ENCODE results near the gene KCTD17. TPM values are rescaled to one million over a fixed set of nuclear protein-coding genes. Genes with fewer than 3 reads are reported as not detected.

The KCTD17 gene
- polyA plus RNA-seq, 3 donors = 8.4 to 40.0 (median 9.0) TPM

DNA sequence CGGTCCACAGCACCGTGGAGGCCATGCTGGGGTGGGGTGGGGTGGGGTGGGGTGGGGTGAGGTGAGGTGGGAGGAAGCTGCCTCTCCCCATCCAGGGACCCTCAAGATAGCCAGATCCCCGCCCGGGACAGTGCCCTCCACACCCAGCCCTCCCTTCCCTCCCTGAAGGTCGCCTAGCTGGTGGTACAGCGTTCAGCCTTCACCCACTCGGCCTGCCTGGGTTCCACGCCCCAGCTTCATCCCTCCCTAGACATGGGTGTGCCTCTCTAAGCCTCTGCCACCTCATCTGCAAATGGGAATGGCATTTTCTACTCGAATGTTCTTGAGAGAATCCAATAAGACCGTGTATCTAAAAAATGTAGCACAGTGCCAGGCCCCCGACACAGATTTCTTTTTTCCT, 17.8 kb downstream of the KCTD17 start:
- WGBS (ENCODE audit: insufficient coverage) = 43% methylated on average over 4 of the region's 11 CpGs
- Histone ChIP-seq H3K4me2 (replicated peaks; ENCODE audit: extremely low read depth, low read length, poor library complexity, severe bottlenecking) (no peak overlapping the region), H3K4me1 (ENCODE audit: control insufficient read depth in 1 of 2, insufficient read depth in 2 of 2, low read length in 2 of 2) (no peaks in the 10 kb centered on the region), H3K9me3 (replicated peaks in 1 of 2; ENCODE audit: control insufficient read depth in 1 of 2, insufficient read depth in 1 of 2, low read length in 2 of 2) (no peaks in the 10 kb centered on the region), H3K4me3 (replicated peaks in 1 of 3; ENCODE audit: low read depth in 2 of 3, low read length in 3 of 3) (no peak overlapping the region), H4K20me1 (ENCODE audit: insufficient read depth, low read length) (no peaks in the 10 kb centered on the region), H2AFZ (ENCODE audit: insufficient read depth, low read depth, low read length, poor library complexity, severe bottlenecking) (no peak overlapping the region), H3K79me2 (ENCODE audit: insufficient read depth, low read length) (no peaks in the 10 kb centered on the region), H3K27me3 (ENCODE audit: control insufficient read depth in 2 of 2, insufficient read depth in 2 of 2, low read length in 2 of 2) (peaks cover 10 to 36% of the 10 kb centered on the region in 2 donors), H3K9ac (ENCODE audit: insufficient read depth, low read length, poor library complexity, severe bottlenecking) (no peak overlapping the region), H3K36me3 (replicated peaks in 1 of 2; ENCODE audit: control insufficient read depth in 1 of 2, insufficient read depth in 2 of 2, low read length in 2 of 2) (no peaks in the 10 kb centered on the region), H3K27ac (ENCODE audit: low read depth in 1 of 2, low read length in 2 of 2) (no peak overlapping the region)
- no peaks in the 10 kb centered on the region for H3K4me1 Mint-ChIP-seq
- H3K4me3 Mint-ChIP-seq = peak overlapping the region in 1 of 2 donors; percentile 36
- H3K27me3 Mint-ChIP-seq (ENCODE audit: low read depth in 3 of 3) = peaks cover 25 to 38% (median 36%) of the 10 kb centered on the region in 3 donors
- H3K27ac Mint-ChIP-seq = no peak overlapping the region
- DNase-seq = no peak
- TF ChIP-seq, protein P1, sequence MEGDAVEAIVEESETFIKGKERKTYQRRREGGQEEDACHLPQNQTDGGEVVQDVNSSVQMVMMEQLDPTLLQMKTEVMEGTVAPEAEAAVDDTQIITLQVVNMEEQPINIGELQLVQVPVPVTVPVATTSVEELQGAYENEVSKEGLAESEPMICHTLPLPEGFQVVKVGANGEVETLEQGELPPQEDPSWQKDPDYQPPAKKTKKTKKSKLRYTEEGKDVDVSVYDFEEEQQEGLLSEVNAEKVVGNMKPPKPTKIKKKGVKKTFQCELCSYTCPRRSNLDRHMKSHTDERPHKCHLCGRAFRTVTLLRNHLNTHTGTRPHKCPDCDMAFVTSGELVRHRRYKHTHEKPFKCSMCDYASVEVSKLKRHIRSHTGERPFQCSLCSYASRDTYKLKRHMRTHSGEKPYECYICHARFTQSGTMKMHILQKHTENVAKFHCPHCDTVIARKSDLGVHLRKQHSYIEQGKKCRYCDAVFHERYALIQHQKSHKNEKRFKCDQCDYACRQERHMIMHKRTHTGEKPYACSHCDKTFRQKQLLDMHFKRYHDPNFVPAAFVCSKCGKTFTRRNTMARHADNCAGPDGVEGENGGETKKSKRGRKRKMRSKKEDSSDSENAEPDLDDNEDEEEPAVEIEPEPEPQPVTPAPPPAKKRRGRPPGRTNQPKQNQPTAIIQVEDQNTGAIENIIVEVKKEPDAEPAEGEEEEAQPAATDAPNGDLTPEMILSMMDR (IDR thresholded peaks at IDR 0.05) = no peak
- peaks cover 0 to 5% (median 0%) of the 10 kb centered on the region in 7 donors for H3K9me3 Mint-ChIP-seq
- H3K36me3 Mint-ChIP-seq = peaks cover 0 to 1% of the 10 kb centered on the region in 2 donors
- intact Hi-C loops (cut with micrococcal nuclease) = no loop called here

DNA sequence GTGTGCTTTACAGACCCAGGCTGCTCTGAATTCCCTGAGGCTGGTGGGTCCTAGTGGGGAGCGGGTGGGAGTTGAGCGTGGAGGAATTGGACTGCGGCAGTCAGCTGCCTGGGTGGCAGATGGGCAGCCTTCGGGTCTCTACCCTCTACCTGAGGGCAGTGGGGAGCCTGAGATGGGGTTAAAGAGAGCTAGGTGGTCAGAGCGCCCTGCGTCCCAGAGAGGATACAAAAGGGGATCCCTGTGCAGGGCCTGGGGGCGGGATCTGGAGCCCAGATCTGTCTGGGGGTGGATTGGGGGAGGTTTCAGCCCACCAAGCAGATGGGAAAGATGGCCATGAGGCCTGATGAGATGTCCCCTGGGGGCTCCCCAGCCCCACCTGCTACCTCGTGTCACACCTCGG, 18.2 kb downstream of the KCTD17 start:
- Histone ChIP-seq H3K4me3 (replicated peaks in 1 of 3; ENCODE audit: low read depth in 2 of 3, low read length in 3 of 3) (no peak overlapping the region), H3K27ac (ENCODE audit: low read depth in 1 of 2, low read length in 2 of 2) (no peak overlapping the region), H4K20me1 (ENCODE audit: insufficient read depth, low read length) (no peaks in the 10 kb centered on the region), H3K79me2 (ENCODE audit: insufficient read depth, low read length) (no peaks in the 10 kb centered on the region), H3K4me1 (ENCODE audit: control insufficient read depth in 1 of 2, insufficient read depth in 2 of 2, low read length in 2 of 2) (no peaks in the 10 kb centered on the region), H3K27me3 (ENCODE audit: control insufficient read depth in 2 of 2, insufficient read depth in 2 of 2, low read length in 2 of 2) (peaks cover 10 to 36% of the 10 kb centered on the region in 2 donors), H3K9ac (ENCODE audit: insufficient read depth, low read length, poor library complexity, severe bottlenecking) (no peak overlapping the region), H3K9me3 (replicated peaks in 1 of 2; ENCODE audit: control insufficient read depth in 1 of 2, insufficient read depth in 1 of 2, low read length in 2 of 2) (no peaks in the 10 kb centered on the region), H3K4me2 (replicated peaks; ENCODE audit: extremely low read depth, low read length, poor library complexity, severe bottlenecking) (no peak overlapping the region), H2AFZ (ENCODE audit: insufficient read depth, low read depth, low read length, poor library complexity, severe bottlenecking) (no peak overlapping the region), H3K36me3 (replicated peaks in 1 of 2; ENCODE audit: control insufficient read depth in 1 of 2, insufficient read depth in 2 of 2, low read length in 2 of 2) (no peaks in the 10 kb centered on the region)
- Mint-ChIP-seq H3K27ac (no peak overlapping the region), H3K36me3 (no peaks in the 10 kb centered on the region), H3K9me3 (peaks cover 0 to 5% (median 0%) of the 10 kb centered on the region in 7 donors), H3K4me1 (no peaks in the 10 kb centered on the region), H3K4me3 (peak overlapping the region in 1 of 2 donors; percentile 13), H3K27me3 (ENCODE audit: low read depth in 3 of 3) (peaks cover 26 to 36% (median 36%) of the 10 kb centered on the region in 3 donors)
- DNase-seq = no peak
- 80% methylated on average over 9 of the region's 9 CpGs for WGBS (ENCODE audit: insufficient coverage)
- TF ChIP-seq, protein P1 (IDR thresholded peaks at IDR 0.05) = no peak
- intact Hi-C loops (cut with micrococcal nuclease) = no loop called here
